Caco-2 (cell line): ENCODE results near the gene FTCDNL1. TPM values are rescaled to one million over a fixed set of nuclear protein-coding genes. Genes with fewer than 3 reads are reported as not detected.

Experiments
- BruUV-seq: library from RNA; stranded (reverse); fragments of 400-500 nt; replicated peaks from 2 replicates; lab custom pipeline; 2021; lab: Mats Ljungman, UMichigan
- CTCF ChIA-PET: fragments of 300-600 bp; sonication (Branson Sonifier 250); formaldehyde crosslinking; loops from one replicate; lab custom pipeline; 2022; ENCODE audit warnings: antibody characterized with exemption; lab: Charles Lee
- POLR2A ChIA-PET: fragments of 300-600 bp; sonication (Branson Sonifier 250); formaldehyde crosslinking; loops from one replicate; lab custom pipeline; 2022; ENCODE audit warnings: antibody characterized with exemption; lab: Charles Lee
- DNase-seq, 2 experiments: peaks; one replicate each; pipeline versions ENCODE4 v3.0.0 to v3.0.0-alpha.2; 2020 to 2022
- H3K27me3 ChIP-seq: replicated peaks from 2 replicates; pipeline ENCODE4 v1.6.0; 2011; ENCODE audit warnings: low read length; ENCODE audit not compliant: control insufficient read depth, insufficient read depth
- H3K36me3 ChIP-seq: 2 replicates; pipeline ENCODE4 v1.5.1; 2011; ENCODE audit warnings: low read length; ENCODE audit not compliant: control insufficient read depth, insufficient read depth
- H3K4me1 ChIP-seq: fragments of 250-450 bp; sonication (Bioruptor Pico); 2 replicates; pipeline ENCODE4 v1.5.1; 2020; ENCODE audit warnings: mild to moderate bottlenecking
- H3K4me3 ChIP-seq: 2 replicates; pipeline ENCODE4 v1.5.1; 2011; ENCODE audit warnings: low read depth, mild to moderate bottlenecking, control low read depth, low read length
- H3K9me3 ChIP-seq: fragments of 250-450 bp; sonication (Bioruptor Pico); 2 replicates; pipeline ENCODE4 v1.5.1; 2020; ENCODE audit warnings: mild to moderate bottlenecking, moderate library complexity
- H3K27ac Mint-ChIP-seq: one replicate; pipeline ENCODE4 v1.8.0; 2022; ENCODE audit warnings: mixed read lengths; ENCODE audit not compliant: unreplicated experiment
- H3K27me3 Mint-ChIP-seq: one replicate; pipeline ENCODE4 v1.8.0; 2022; ENCODE audit warnings: mixed read lengths; ENCODE audit not compliant: insufficient read depth, unreplicated experiment
- H3K36me3 Mint-ChIP-seq: one replicate; pipeline ENCODE4 v1.8.0; 2022; ENCODE audit warnings: mild to moderate bottlenecking, mixed read lengths; ENCODE audit not compliant: insufficient read depth, unreplicated experiment
- H3K4me1 Mint-ChIP-seq: one replicate; pipeline ENCODE4 v1.8.0; 2022; ENCODE audit warnings: low read depth, mixed read lengths; ENCODE audit not compliant: unreplicated experiment
- H3K4me3 Mint-ChIP-seq: one replicate; pipeline ENCODE4 v1.8.0; 2022; ENCODE audit warnings: mild to moderate bottlenecking, moderate library complexity, mixed read lengths; ENCODE audit not compliant: unreplicated experiment
- H3K9me3 Mint-ChIP-seq: one replicate; pipeline ENCODE4 v1.8.0; 2022; ENCODE audit warnings: mixed read lengths; ENCODE audit not compliant: unreplicated experiment
- intact Hi-C: fragments of 100-400 bp; cut with micrococcal nuclease; formaldehyde crosslinking; loops from one replicate; pipeline ENCODE4 v1.10.0; 2022; ENCODE audit not compliant: unreplicated experiment
- total RNA-seq: library from RNA; stranded (reverse); gene quantifications from 2 replicates; pipeline ENCODE4 v1.2.3, GENCODE V29; 2022
- TF ChIP-seq, protein P1 (sequence below), 2 experiments: fragments of 200-600 bp in 1 of 2; IDR thresholded peaks; 1 replicate in 1 of 2; 2 replicates in 1 of 2; pipeline versions ENCODE4 v1.5.1 to v1.8.0; 2011 to 2022; ENCODE audit warnings: antibody characterized with exemption in 1 of 2, control low read depth in 1 of 2, inconsistent platforms in 1 of 2, low read depth in 1 of 2, low read length in 1 of 2, mild to moderate bottlenecking in 1 of 2, moderate library complexity in 1 of 2; ENCODE audit not compliant: insufficient read depth in 1 of 2, severe bottlenecking in 1 of 2, unreplicated experiment in 1 of 2

The FTCDNL1 gene
- total RNA-seq, 1 experiment from 2014 or later = 0.68 TPM

DNA sequence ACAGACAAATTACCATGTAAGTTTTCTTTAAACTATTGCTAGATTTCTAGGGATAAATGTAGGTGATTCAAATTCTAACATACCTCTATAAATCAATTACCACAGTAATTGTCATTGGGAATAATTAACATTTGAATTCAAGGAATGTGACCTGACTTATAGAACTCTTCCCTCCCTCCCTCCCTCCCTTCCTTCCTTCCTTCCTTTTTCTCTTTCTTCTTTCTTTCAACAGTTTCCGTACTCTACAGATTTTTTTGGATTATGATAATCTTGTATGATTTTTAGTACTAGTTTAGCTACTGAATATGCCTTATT lies 18.2 kb upstream of the FTCDNL1 start:
- intact Hi-C loops = no loop called here
- no peak overlapping the region for H3K4me3 Mint-ChIP-seq
- no TSS peak for BruUV-seq

DNA sequence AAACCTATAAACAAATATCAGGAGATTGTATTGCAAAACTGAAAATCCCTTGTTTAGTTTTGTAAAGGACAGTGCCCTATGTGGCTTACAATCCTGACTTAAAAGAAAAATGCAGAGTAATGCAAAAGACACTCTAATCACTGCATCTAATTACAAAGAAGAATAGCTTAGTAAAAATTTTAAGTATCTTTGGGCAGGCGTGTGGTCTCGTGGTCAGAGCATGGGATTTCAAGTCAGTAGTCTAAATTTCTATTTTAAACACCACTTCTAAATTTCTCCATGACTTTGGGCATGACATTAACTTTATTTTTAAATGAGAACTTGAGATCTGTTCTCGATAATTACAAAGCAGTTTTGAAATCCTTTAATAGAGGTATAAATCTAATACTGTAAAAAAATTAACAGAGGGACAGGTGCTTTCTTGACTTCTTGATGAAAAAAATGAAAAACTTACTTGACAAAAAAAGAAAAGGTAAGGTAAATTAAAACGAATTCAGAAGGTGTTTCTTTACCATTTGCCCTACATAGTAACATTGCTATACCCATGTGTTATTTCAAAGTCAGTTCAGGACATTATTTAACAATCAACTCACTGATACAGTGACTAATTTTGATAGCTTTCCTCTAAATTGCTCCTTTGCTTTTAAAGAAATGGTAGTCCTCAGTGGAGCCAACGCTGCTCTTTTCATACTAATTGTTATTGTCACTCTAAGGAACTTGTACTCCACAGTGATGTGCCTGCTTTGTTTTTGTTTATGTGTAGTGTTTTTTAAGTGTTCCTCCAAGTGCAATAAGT lies 17.6 kb upstream of the FTCDNL1 start:
- H3K27me3 ChIP-seq = no peaks in the 10 kb centered on the region
- no peaks in the 10 kb centered on the region for H3K36me3 ChIP-seq
- H3K4me1 ChIP-seq = no peaks in the 10 kb centered on the region
- Mint-ChIP-seq H3K9me3 (peaks cover 9% of the 10 kb centered on the region), H3K36me3 (no peaks in the 10 kb centered on the region), H3K27ac (no peak overlapping the region), H3K27me3 (peaks cover 10% of the 10 kb centered on the region), H3K4me3 (no peak overlapping the region), H3K4me1 (no peaks in the 10 kb centered on the region)
- no TSS peak for BruUV-seq
- TF ChIP-seq, protein P1, sequence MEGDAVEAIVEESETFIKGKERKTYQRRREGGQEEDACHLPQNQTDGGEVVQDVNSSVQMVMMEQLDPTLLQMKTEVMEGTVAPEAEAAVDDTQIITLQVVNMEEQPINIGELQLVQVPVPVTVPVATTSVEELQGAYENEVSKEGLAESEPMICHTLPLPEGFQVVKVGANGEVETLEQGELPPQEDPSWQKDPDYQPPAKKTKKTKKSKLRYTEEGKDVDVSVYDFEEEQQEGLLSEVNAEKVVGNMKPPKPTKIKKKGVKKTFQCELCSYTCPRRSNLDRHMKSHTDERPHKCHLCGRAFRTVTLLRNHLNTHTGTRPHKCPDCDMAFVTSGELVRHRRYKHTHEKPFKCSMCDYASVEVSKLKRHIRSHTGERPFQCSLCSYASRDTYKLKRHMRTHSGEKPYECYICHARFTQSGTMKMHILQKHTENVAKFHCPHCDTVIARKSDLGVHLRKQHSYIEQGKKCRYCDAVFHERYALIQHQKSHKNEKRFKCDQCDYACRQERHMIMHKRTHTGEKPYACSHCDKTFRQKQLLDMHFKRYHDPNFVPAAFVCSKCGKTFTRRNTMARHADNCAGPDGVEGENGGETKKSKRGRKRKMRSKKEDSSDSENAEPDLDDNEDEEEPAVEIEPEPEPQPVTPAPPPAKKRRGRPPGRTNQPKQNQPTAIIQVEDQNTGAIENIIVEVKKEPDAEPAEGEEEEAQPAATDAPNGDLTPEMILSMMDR (IDR thresholded peaks at IDR 0.05; ENCODE audit: insufficient read depth in 1 of 2, low read depth in 1 of 2, low read length in 1 of 2, severe bottlenecking in 1 of 2, unreplicated experiment in 1 of 2) = no peak
- DNase-seq = no peak
- ChIA-PET POLR2A (no interaction called here), CTCF (no interaction called here)
- no peak overlapping the region for H3K4me3 ChIP-seq
- intact Hi-C loops = no loop called here
- peaks cover 5% of the 10 kb centered on the region; the same call in 1 of the 2 replicates for H3K9me3 ChIP-seq

More for the DNA sequence above, 18.2 kb upstream of the FTCDNL1 start:
- H3K4me1 ChIP-seq = no peaks in the 10 kb centered on the region
- peaks cover 9% of the 10 kb centered on the region for H3K9me3 ChIP-seq
- H3K27me3 Mint-ChIP-seq = peaks cover 10% of the 10 kb centered on the region
- CTCF ChIA-PET = no interaction called here
- POLR2A ChIA-PET = no interaction called here
- no peak overlapping the region for H3K27ac Mint-ChIP-seq
- DNase-seq = no peak
- no peaks in the 10 kb centered on the region for H3K27me3 ChIP-seq
- no peaks in the 10 kb centered on the region for H3K4me1 Mint-ChIP-seq
- TF ChIP-seq, protein P1 (IDR thresholded peaks at IDR 0.05; ENCODE audit: insufficient read depth in 1 of 2, low read depth in 1 of 2, low read length in 1 of 2, severe bottlenecking in 1 of 2, unreplicated experiment in 1 of 2) = no peak
- no peak overlapping the region for H3K4me3 ChIP-seq
- no peaks in the 10 kb centered on the region for H3K36me3 ChIP-seq
- H3K36me3 Mint-ChIP-seq = no peaks in the 10 kb centered on the region
- H3K9me3 Mint-ChIP-seq = peaks cover 15% of the 10 kb centered on the region

DNA sequence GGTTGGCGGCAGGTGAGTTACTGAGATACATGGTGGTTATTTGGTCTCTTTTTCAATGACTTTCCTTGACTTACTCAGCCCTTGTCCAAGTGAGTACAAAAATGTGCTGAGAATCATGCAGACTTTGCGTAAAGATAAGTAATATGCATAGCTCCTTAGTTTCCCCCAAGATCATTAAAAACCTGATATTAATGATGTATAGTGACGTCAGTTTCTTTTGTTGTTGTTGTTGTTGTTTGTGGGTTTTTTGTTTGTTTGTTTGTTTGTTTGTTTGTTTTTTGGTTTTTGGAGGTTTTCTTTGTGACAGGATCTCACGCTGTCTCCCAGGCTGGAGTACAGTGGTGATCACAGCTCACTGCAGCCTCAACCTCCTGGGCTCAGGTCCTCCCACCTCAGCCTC lies 14.9 kb upstream of the FTCDNL1 start:
- H3K27me3 ChIP-seq = no peaks in the 10 kb centered on the region
- no TSS peak for BruUV-seq
- Mint-ChIP-seq H3K27me3 (peaks cover 10% of the 10 kb centered on the region), H3K4me1 (no peaks in the 10 kb centered on the region), H3K27ac (no peak overlapping the region), H3K4me3 (no peak overlapping the region), H3K9me3 (no peaks in the 10 kb centered on the region), H3K36me3 (no peaks in the 10 kb centered on the region)
- TF ChIP-seq, protein P1 (IDR thresholded peaks at IDR 0.05; ENCODE audit: insufficient read depth in 1 of 2, low read depth in 1 of 2, low read length in 1 of 2, severe bottlenecking in 1 of 2, unreplicated experiment in 1 of 2) = no peak
- ChIA-PET CTCF (no interaction called here), POLR2A (no interaction called here)
- H3K36me3 ChIP-seq = no peaks in the 10 kb centered on the region
- no peak for DNase-seq
- no peaks in the 10 kb centered on the region for H3K9me3 ChIP-seq
- no peak overlapping the region for H3K4me3 ChIP-seq
- intact Hi-C loops = no loop called here
- H3K4me1 ChIP-seq = no peaks in the 10 kb centered on the region
